Breast epithelium (tissue), 4 donors: Measurements from ENCODE around the gene ATAD1. TPM values are rescaled to one million over a fixed set of nuclear protein-coding genes. Genes with fewer than 3 reads are reported as not detected.

Source experiments
- DNase-seq, 2 donors: peaks; one replicate each; pipeline ENCODE4 v3.0.0-alpha.2; 2019; ENCODE audit warnings: low spot score in 2 of 2
- H3K27ac ChIP-seq, 2 donors: fragments of 200-600 bp; sonication (generic) in 1 of 2; one replicate each; pipeline ENCODE4 v1.5.1; 2016 to 2019; ENCODE audit warnings: mild to moderate bottlenecking in 1 of 2
- H3K27me3 ChIP-seq, 2 donors: fragments of 200-600 bp; sonication (generic) in 1 of 2; one replicate each; pipeline versions ENCODE4 v1.5.1 to v1.6.0; 2017 to 2019; ENCODE audit warnings: control low read depth in 1 of 2, mild to moderate bottlenecking in 1 of 2
- H3K36me3 ChIP-seq: fragments of 200-600 bp; one replicate; pipeline ENCODE4 v1.5.1; 2019
- H3K4me1 ChIP-seq, 2 donors: fragments of 200-600 bp; sonication (generic); one replicate each; pipeline ENCODE4 v1.5.1; 2016 to 2019; ENCODE audit warnings: control low read depth in 1 of 2
- H3K4me3 ChIP-seq, 3 donors: fragments of 200-600 bp; sonication (generic); 1 replicate in 2 of 3; 2 replicates in 1 of 3; pipeline ENCODE4 v1.5.1; 2016 to 2019; ENCODE audit warnings: mild to moderate bottlenecking in 3 of 3, moderate library complexity in 2 of 3
- H3K9me3 ChIP-seq, 2 donors: fragments of 200-600 bp; sonication (generic) in 1 of 2; one replicate each; pipeline ENCODE4 v1.5.1; 2016 to 2019; ENCODE audit warnings: control low read depth in 1 of 2
- POLR2A ChIP-seq: fragments of 450-650 bp; IDR thresholded peaks from one replicate; pipeline ENCODE4 v1.6.1; 2016; ENCODE audit warnings: antibody characterized with exemption, mild to moderate bottlenecking, moderate library complexity
- POLR2AphosphoS5 ChIP-seq, 3 donors: sonication (generic); formaldehyde crosslinking; IDR thresholded peaks; one replicate each; pipeline ENCODE4 v1.6.1; 2017; ENCODE audit warnings: antibody characterized with exemption in 3 of 3
- intact Hi-C: fragments of 100-400 bp; cut with DNase I; formaldehyde crosslinking; loops from one replicate; pipeline ENCODE4 v1.15.1; 2023; ENCODE audit warnings: low total_unique reads
- total RNA-seq, 3 donors: library from RNA; depleted of rRNA; stranded (reverse); fragments of >200 nt; gene quantifications; one replicate each; pipeline ENCODE4 v1.1.0, GENCODE V29; 2016
- TF ChIP-seq, protein P1 (sequence below), 3 donors: fragments of 450-650 bp; IDR thresholded peaks; one replicate each; pipeline ENCODE4 v1.5.1; 2016 to 2017; ENCODE audit warnings: antibody characterized with exemption in 3 of 3, mild to moderate bottlenecking in 3 of 3, moderate library complexity in 3 of 3

The ATAD1 gene
- total RNA-seq, 3 donors from 2014 or later: 40.6 to 49.6 (median 41.0) TPM

DNA sequence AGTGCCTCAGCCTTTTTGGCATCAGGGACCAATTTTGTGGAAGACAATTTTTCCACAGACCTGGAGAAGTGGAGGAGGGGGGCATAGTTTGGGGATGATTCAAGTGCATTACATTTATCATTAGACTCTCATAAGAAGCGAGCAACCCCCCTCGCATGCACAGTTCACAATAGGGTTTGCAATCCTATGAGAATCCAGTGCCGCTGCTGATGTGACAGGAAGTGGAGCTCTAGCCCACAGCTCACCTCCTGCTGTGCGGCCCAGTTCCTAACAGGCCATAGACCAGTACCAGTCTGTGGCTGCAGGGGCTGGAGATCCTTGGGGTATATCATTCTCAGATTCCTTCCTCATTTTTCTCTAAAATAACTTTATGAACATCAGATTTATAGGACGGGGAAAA lies 50.8 kb downstream of the ATAD1 start:
- Histone ChIP-seq H3K4me1 (no peaks in the 10 kb centered on the region), H3K4me3 (no peak overlapping the region), H3K27ac (no peak overlapping the region), H3K36me3 (no peaks in the 10 kb centered on the region), H3K9me3 (no peaks in the 10 kb centered on the region), H3K27me3 (no peaks in the 10 kb centered on the region)
- TF ChIP-seq POLR2AphosphoS5 (IDR thresholded peaks at IDR 0.05) (no peak), POLR2A (no peak)
- TF ChIP-seq, protein P1, sequence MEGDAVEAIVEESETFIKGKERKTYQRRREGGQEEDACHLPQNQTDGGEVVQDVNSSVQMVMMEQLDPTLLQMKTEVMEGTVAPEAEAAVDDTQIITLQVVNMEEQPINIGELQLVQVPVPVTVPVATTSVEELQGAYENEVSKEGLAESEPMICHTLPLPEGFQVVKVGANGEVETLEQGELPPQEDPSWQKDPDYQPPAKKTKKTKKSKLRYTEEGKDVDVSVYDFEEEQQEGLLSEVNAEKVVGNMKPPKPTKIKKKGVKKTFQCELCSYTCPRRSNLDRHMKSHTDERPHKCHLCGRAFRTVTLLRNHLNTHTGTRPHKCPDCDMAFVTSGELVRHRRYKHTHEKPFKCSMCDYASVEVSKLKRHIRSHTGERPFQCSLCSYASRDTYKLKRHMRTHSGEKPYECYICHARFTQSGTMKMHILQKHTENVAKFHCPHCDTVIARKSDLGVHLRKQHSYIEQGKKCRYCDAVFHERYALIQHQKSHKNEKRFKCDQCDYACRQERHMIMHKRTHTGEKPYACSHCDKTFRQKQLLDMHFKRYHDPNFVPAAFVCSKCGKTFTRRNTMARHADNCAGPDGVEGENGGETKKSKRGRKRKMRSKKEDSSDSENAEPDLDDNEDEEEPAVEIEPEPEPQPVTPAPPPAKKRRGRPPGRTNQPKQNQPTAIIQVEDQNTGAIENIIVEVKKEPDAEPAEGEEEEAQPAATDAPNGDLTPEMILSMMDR (IDR thresholded peaks at IDR 0.05): no peak
- no peak for DNase-seq
- intact Hi-C loops: no loop called here

DNA sequence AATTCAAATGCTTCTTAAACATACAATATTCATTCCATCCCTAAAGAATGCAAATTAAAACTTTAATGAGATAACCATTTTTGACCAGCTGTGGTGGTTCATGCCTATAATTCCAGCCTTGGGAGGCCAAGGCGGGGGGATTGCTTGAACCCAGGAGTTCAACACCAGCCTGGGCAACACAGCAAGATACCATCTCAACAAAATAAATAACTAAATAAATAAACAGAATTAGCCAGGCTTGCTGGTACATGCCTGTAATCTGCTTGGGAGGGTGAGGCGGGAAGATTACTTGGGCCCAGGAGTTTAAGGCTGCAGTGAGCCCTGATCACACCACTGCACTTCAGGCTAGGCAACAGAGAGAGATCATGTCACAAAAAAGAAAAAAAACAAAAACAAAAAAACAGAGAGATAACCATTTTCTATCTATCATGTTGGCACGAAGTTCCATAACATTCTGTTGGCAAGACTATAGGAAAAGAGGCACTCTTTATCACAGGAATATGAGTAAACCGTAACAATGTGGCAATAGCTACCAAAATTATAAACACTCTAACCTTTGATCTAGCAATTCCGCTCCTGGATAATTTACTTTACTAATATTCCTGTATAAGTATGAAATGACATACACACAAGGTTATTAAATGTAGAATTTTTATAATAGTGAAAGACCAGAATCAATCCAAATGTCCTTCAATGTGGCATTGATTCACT lies 52.2 kb downstream of the ATAD1 start:
- Histone ChIP-seq H3K9me3 (no peaks in the 10 kb centered on the region), H3K4me1 (no peaks in the 10 kb centered on the region), H3K27me3 (no peaks in the 10 kb centered on the region), H3K36me3 (no peaks in the 10 kb centered on the region), H3K4me3 (no peak overlapping the region), H3K27ac (no peak overlapping the region)
- intact Hi-C loops: no loop called here
- no peak for DNase-seq
- TF ChIP-seq, protein P1 (IDR thresholded peaks at IDR 0.05): no peak
- TF ChIP-seq POLR2A (no peak), POLR2AphosphoS5 (IDR thresholded peaks at IDR 0.05) (no peak)

DNA sequence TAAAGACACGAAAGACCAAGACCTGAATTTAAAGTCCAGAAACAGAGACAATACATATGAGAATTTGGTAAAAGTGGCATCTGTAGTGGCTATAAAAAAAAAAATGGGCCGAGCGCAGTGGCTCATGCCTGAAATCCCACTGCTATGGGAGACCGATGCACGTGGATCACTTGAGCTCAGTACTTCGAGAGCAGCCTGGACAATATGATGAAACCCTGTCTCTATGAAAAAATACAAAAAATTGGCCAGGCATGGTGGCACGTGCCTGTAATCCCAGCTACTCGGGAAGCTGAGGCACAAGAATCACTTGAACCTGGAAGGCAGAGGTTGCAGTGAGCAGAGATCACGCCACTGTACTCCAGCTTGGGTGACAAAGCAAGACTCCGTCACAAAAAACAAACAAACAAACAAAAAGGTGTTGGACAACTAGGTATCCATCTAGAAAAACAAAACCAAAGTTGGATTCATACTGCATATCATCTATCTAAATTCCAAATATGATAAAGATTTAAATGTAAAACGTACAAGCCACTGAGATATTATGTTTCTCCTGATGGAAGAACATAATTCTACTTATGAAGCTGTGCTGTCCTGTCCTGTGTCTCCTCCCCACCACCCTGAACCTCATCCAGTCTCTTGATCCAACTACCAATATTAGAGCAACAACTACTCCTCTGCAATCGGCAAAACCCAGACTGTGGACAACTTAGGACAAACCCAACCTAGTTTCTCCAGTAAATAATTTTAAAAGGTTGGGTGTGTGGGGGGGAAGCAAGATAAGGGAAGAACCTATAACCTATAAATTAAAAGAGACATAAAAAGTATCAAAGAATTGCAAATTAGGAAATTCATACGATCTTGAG lies 53.7 kb downstream of the ATAD1 start:
- DNase-seq: no peak
- Histone ChIP-seq H3K27ac (no peak overlapping the region), H3K4me3 (no peak overlapping the region), H3K4me1 (no peaks in the 10 kb centered on the region), H3K9me3 (no peaks in the 10 kb centered on the region), H3K27me3 (no peaks in the 10 kb centered on the region), H3K36me3 (no peaks in the 10 kb centered on the region)
- TF ChIP-seq, protein P1 (IDR thresholded peaks at IDR 0.05): no peak
- TF ChIP-seq POLR2AphosphoS5 (IDR thresholded peaks at IDR 0.05): no peak
- TF ChIP-seq POLR2A: no peak
- intact Hi-C loops: no loop called here

DNA sequence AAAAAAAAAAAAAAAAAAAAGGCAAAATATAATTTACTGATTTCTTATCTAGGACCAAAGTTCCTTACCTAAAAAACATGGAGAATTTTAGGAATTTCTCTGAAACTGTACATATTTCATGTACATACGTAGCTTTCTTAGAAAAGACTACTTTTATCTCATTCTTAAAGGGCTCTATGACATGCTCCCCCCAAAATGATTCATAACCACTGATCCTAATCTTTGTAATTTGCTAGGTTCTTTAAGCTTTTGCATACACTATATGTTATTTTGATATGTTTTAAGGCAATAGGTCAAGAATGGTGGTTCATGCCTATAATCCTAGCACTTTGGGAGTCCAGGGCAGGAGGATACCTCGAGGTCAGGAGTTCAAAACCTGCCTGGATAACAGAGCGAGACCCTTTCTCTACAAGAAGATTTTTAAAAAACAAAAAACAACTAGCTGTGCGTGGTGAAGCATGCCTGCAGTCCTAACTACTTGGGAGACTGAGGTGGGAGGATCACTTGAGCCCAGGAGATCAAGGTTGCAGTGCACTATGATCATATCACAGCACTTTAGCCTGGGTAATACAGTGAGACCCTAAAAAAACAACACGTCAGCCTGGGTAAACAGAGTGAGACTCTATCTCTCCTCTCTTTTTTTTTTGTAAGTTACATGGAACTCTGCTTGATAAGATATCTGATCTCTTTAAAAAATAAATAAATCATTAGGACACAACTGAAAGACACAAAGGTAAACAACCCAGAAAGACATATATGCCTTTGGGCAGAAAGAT lies 54.8 kb downstream of the ATAD1 start:
- TF ChIP-seq POLR2A (no peak), POLR2AphosphoS5 (IDR thresholded peaks at IDR 0.05) (no peak)
- TF ChIP-seq, protein P1 (IDR thresholded peaks at IDR 0.05): no peak

More for the DNA sequence above, 54.8 kb downstream of the ATAD1 start:
- Histone ChIP-seq H3K27ac (no peak overlapping the region), H3K36me3 (no peaks in the 10 kb centered on the region), H3K9me3 (no peaks in the 10 kb centered on the region), H3K4me3 (no peak overlapping the region), H3K27me3 (no peaks in the 10 kb centered on the region), H3K4me1 (no peaks in the 10 kb centered on the region)
- DNase-seq: no peak
- intact Hi-C loops: no loop called here
